ENCODE measurements around the gene SUGCT.

The SUGCT gene

DNA sequence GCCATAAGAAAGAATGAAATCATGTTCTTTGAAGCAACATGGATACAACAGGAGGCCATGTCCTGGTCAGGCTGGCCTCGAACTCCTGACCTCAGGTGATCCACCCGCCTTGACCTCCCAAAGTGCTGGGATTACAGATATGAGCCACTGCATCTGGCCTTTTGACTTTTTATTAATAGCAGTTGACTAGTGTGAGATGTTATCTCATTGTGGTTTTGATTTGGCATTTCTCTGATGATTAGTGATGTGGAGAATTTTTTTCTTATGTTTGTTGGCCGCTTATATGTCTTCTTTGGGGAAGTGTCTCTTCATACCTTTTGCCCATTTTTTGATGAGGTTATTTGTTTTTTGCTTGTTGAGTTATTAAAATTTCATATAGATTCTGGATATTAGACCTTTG, 400.9 kb downstream of the SUGCT start:
- TF ChIP-seq CTCF (conservative IDR thresholded peaks at IDR 0.05) = no peak
- TF ChIP-seq ZFX (IDR thresholded peaks at IDR 0.05) = no peak
- no peak overlapping the region for H3K27ac ChIP-seq

GRCh38 chr7:40536421-40536820, 401.6 kb downstream of the SUGCT start:
- TF ChIP-seq CTCF (conservative IDR thresholded peaks at IDR 0.05) (no peak), ZFX (IDR thresholded peaks at IDR 0.05) (no peak)
- no peak overlapping the region for H3K27ac ChIP-seq

- TF ChIP-seq CTCF (conservative IDR thresholded peaks at IDR 0.05) = no peak
- no peak for TF ChIP-seq ZFX (IDR thresholded peaks at IDR 0.05)
- no peak overlapping the region for H3K27ac ChIP-seq
Observed at GRCh38 chr7:40538281-40538680, 403.5 kb downstream of the SUGCT start.

DNA sequence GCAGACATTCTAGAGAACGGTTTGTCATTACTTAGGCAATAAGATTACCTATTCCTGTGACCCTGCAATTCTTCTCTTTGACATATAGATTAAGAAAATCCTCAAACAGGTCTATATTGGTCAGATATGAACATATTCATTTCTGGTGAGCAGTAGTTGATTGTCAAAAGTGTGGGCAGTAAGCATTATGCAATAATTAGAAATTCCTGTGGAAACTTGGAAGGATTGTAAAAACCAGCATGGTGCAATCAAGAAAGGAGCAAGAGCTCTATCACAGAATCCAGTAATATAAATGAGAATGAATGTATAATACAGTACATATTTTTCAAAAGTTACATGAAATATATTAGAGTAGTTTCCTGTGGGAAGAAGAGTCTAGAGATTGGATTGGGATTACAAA, 406.5 kb downstream of the SUGCT start:
- TF ChIP-seq ZFX (IDR thresholded peaks at IDR 0.05) (no peak), CTCF (conservative IDR thresholded peaks at IDR 0.05) (no peak)
- H3K27ac ChIP-seq = no peak overlapping the region

- TF ChIP-seq ZFX (IDR thresholded peaks at IDR 0.05) = no peak
- TF ChIP-seq CTCF (conservative IDR thresholded peaks at IDR 0.05) = no peak
- no peak overlapping the region for H3K27ac ChIP-seq
Observed at GRCh38 chr7:40542982-40543741, 408.4 kb downstream of the SUGCT start.

GRCh38 chr7:40544221-40544723, 409.5 kb downstream of the SUGCT start:
- no peak for TF ChIP-seq CTCF (conservative IDR thresholded peaks at IDR 0.05)
- TF ChIP-seq ZFX (IDR thresholded peaks at IDR 0.05) = no peak
- no peak overlapping the region for H3K27ac ChIP-seq

GRCh38 chr7:40544871-40545303, 410.1 kb downstream of the SUGCT start:
- no peak for TF ChIP-seq ZFX (IDR thresholded peaks at IDR 0.05)
- no peak for TF ChIP-seq CTCF (conservative IDR thresholded peaks at IDR 0.05)
- H3K27ac ChIP-seq = no peak overlapping the region

Data from C4-2B (cell line).